Measurements from ENCODE around the gene KIF26A. TPM values are rescaled to one million over a fixed set of nuclear protein-coding genes. Genes with fewer than 3 reads are reported as not detected.

Gene KIF26A
- total RNA-seq, 1 donor = not detected

GRCh38 chr14:104111301-104112112, 26.9 kb upstream of the KIF26A start:
- H3K4me2 ChIP-seq (ENCODE audit: insufficient read depth, low read length) = no peak overlapping the region
- TF ChIP-seq CTCF (IDR thresholded peaks at IDR 0.05; ENCODE audit: extremely low read depth, low read depth, low read length) = no peak
- no peaks in the 10 kb centered on the region for H3K36me3 ChIP-seq (ENCODE audit: insufficient read depth, low read length)
- peaks cover 6% of the 10 kb centered on the region for H3K27me3 ChIP-seq (ENCODE audit: insufficient read depth, low read length)
- H3K4me3 ChIP-seq (ENCODE audit: insufficient read depth, low read length) = no peak overlapping the region
- no peaks in the 10 kb centered on the region for H4K20me1 ChIP-seq (ENCODE audit: insufficient read depth, low read length)
- no peak overlapping the region for H3K27ac ChIP-seq (ENCODE audit: low read depth, low read length)
- no peaks in the 10 kb centered on the region for H3K79me2 ChIP-seq (ENCODE audit: insufficient read depth, low read length)
- peak; percentile 74 for DNase-seq (ENCODE audit: insufficient read length, low spot score, missing footprints)
- no peak overlapping the region for H2AFZ ChIP-seq (ENCODE audit: low read length)
- H3K4me1 ChIP-seq (ENCODE audit: insufficient read depth, low read length) = no peaks in the 10 kb centered on the region
- no peaks in the 10 kb centered on the region for H3K9me3 ChIP-seq (ENCODE audit: low read depth, low read length)

GRCh38 chr14:104112113-104112505, 26.3 kb upstream of the KIF26A start:
- Histone ChIP-seq H4K20me1 (ENCODE audit: insufficient read depth, low read length) (no peaks in the 10 kb centered on the region), H2AFZ (ENCODE audit: low read length) (no peak overlapping the region), H3K9me3 (ENCODE audit: low read depth, low read length) (no peaks in the 10 kb centered on the region), H3K4me2 (ENCODE audit: insufficient read depth, low read length) (no peak overlapping the region), H3K36me3 (ENCODE audit: insufficient read depth, low read length) (no peaks in the 10 kb centered on the region), H3K27me3 (ENCODE audit: insufficient read depth, low read length) (peaks cover 8% of the 10 kb centered on the region), H3K4me1 (ENCODE audit: insufficient read depth, low read length) (no peaks in the 10 kb centered on the region), H3K4me3 (ENCODE audit: insufficient read depth, low read length) (no peak overlapping the region), H3K27ac (ENCODE audit: low read depth, low read length) (no peak overlapping the region), H3K79me2 (ENCODE audit: insufficient read depth, low read length) (no peaks in the 10 kb centered on the region)
- TF ChIP-seq CTCF (IDR thresholded peaks at IDR 0.05; ENCODE audit: extremely low read depth, low read depth, low read length) = no peak
- peak; percentile 85 for DNase-seq (ENCODE audit: insufficient read length, low spot score, missing footprints)

GRCh38 chr14:104112609-104113571, 25.5 kb upstream of the KIF26A start:
- H3K4me1 ChIP-seq (ENCODE audit: insufficient read depth, low read length) = no peaks in the 10 kb centered on the region
- no peak overlapping the region for H3K4me3 ChIP-seq (ENCODE audit: insufficient read depth, low read length)
- TF ChIP-seq CTCF (IDR thresholded peaks at IDR 0.05; ENCODE audit: extremely low read depth, low read depth, low read length) = no peak
- H2AFZ ChIP-seq (ENCODE audit: low read length) = no peak overlapping the region
- no peaks in the 10 kb centered on the region for H3K36me3 ChIP-seq (ENCODE audit: insufficient read depth, low read length)
- H3K4me2 ChIP-seq (ENCODE audit: insufficient read depth, low read length) = no peak overlapping the region
- H3K79me2 ChIP-seq (ENCODE audit: insufficient read depth, low read length) = no peaks in the 10 kb centered on the region
- H3K9me3 ChIP-seq (ENCODE audit: low read depth, low read length) = no peaks in the 10 kb centered on the region
- no peak overlapping the region for H3K27ac ChIP-seq (ENCODE audit: low read depth, low read length)
- DNase-seq (ENCODE audit: insufficient read length, low spot score, missing footprints) = peak; percentile 77
- peaks cover 8% of the 10 kb centered on the region for H3K27me3 ChIP-seq (ENCODE audit: insufficient read depth, low read length)
- H4K20me1 ChIP-seq (ENCODE audit: insufficient read depth, low read length) = no peaks in the 10 kb centered on the region
